Measurements from ENCODE around the gene CACNA1C.

DNA sequence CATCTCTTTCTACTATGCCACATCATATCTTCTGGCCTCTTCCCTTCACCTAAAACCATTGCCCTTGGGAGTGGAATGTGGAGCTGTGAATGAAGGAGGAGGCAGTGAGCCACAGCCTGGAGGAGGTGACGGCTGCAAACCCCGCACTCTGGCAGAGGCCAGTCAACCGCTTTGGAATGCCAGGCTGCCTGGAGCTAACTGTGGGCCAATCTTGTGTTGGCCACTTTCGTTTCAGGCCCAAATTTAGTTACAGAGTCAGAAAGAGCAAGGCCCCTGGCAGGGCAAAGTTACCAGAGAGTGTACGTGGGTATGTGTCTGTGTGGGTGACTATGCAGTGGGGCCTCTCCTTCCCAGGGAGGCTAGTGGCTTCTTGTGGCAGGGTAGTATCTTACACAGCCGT, 40.1 kb downstream of the CACNA1C start:
- TF ChIP-seq, protein P1, sequence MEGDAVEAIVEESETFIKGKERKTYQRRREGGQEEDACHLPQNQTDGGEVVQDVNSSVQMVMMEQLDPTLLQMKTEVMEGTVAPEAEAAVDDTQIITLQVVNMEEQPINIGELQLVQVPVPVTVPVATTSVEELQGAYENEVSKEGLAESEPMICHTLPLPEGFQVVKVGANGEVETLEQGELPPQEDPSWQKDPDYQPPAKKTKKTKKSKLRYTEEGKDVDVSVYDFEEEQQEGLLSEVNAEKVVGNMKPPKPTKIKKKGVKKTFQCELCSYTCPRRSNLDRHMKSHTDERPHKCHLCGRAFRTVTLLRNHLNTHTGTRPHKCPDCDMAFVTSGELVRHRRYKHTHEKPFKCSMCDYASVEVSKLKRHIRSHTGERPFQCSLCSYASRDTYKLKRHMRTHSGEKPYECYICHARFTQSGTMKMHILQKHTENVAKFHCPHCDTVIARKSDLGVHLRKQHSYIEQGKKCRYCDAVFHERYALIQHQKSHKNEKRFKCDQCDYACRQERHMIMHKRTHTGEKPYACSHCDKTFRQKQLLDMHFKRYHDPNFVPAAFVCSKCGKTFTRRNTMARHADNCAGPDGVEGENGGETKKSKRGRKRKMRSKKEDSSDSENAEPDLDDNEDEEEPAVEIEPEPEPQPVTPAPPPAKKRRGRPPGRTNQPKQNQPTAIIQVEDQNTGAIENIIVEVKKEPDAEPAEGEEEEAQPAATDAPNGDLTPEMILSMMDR (conservative IDR thresholded peaks at IDR 0.05 in 1 of 2, IDR thresholded peaks at IDR 0.05 in 1 of 2; ENCODE audit: low read depth in 1 of 2, low read length in 2 of 2): no peak
- TF ChIP-seq EZH2 (IDR thresholded peaks at IDR 0.05; ENCODE audit: low read length, missing control alignments): no peak
